HL-60 (cell line): ENCODE data around the gene EIF4E1B.

Source experiments
- DNase-seq, 2 experiments: peaks; one replicate each; pipeline ENCODE4 v3.0.0-alpha.2; 2010 to 2020; ENCODE audit warnings: low read depth in 1 of 2, low spot score in 1 of 2
- H3K27ac ChIP-seq: fragments of 250-450 bp; sonication (Bioruptor Pico); replicated peaks from 2 replicates; pipeline ENCODE4 v1.5.1; 2020; ENCODE audit warnings: mild to moderate bottlenecking, moderate library complexity
- H3K27me3 ChIP-seq: fragments of 250-450 bp; sonication (Bioruptor Pico); 2 replicates; pipeline ENCODE4 v1.5.1; 2021; ENCODE audit warnings: mild to moderate bottlenecking, moderate library complexity; ENCODE audit not compliant: insufficient read depth, poor library complexity, severe bottlenecking
- H3K4me3 ChIP-seq: replicated peaks from 2 replicates; pipeline ENCODE4 v1.5.1; 2011; ENCODE audit warnings: mild to moderate bottlenecking, control low read depth, low read length; ENCODE audit not compliant: insufficient read depth
- GABPA ChIP-seq: IDR thresholded peaks from 2 replicates; pipeline ENCODE4 v1.6.1; 2012; ENCODE audit warnings: low read depth
- POLR2AphosphoS5 ChIP-seq: IDR thresholded peaks from 2 replicates; pipeline ENCODE4 v1.6.1; 2012; ENCODE audit warnings: low read depth
- REST ChIP-seq: IDR thresholded peaks from 2 replicates; pipeline ENCODE4 v1.6.1; 2012; ENCODE audit warnings: low read depth; ENCODE audit not compliant: insufficient replicate concordance
- SPI1 ChIP-seq: IDR thresholded peaks from 2 replicates; pipeline ENCODE4 v1.6.1; 2012; ENCODE audit warnings: low read depth, mild to moderate bottlenecking, borderline replicate concordance
- TF ChIP-seq, protein P1 (sequence below): IDR thresholded peaks from one replicate; pipeline ENCODE4 v1.5.1; 2011; ENCODE audit warnings: low read length, control low read depth, inconsistent platforms; ENCODE audit not compliant: insufficient read depth

Gene EIF4E1B

DNA sequence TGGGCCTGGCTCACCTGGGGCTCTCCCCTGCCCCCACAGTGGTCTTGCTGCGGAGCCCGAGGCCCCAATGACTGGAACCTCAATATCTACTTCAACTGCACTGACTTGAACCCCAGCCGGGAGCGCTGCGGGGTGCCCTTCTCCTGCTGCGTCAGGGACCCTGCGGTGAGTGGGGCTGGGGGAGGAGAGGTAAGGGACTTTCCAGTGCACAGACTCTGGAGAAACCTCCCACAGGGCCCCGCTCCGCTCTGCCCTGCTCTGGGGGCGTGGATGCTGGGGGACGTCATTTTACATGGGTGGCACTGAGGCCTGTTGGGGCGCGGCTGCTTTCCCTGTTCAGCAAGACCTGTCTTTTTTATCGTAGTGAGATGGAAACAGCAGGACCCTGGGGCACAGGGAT is 24.4 kb downstream of the EIF4E1B start:
- H3K27me3 ChIP-seq, result no peaks in the 10 kb centered on the region
- no peak for DNase-seq
- no peak overlapping the region for H3K27ac ChIP-seq
- H3K4me3 ChIP-seq, result no peak overlapping the region
- TF ChIP-seq REST (no peak), SPI1 (no peak), POLR2AphosphoS5 (no peak), GABPA (no peak)
- TF ChIP-seq, protein P1, sequence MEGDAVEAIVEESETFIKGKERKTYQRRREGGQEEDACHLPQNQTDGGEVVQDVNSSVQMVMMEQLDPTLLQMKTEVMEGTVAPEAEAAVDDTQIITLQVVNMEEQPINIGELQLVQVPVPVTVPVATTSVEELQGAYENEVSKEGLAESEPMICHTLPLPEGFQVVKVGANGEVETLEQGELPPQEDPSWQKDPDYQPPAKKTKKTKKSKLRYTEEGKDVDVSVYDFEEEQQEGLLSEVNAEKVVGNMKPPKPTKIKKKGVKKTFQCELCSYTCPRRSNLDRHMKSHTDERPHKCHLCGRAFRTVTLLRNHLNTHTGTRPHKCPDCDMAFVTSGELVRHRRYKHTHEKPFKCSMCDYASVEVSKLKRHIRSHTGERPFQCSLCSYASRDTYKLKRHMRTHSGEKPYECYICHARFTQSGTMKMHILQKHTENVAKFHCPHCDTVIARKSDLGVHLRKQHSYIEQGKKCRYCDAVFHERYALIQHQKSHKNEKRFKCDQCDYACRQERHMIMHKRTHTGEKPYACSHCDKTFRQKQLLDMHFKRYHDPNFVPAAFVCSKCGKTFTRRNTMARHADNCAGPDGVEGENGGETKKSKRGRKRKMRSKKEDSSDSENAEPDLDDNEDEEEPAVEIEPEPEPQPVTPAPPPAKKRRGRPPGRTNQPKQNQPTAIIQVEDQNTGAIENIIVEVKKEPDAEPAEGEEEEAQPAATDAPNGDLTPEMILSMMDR, result no peak

- no peak overlapping the region for H3K27ac ChIP-seq
- TF ChIP-seq, protein P1, result no peak
- TF ChIP-seq REST (no peak), GABPA (no peak), POLR2AphosphoS5 (no peak), SPI1 (no peak)
- H3K4me3 ChIP-seq, result no peak overlapping the region
- H3K27me3 ChIP-seq, result no peaks in the 10 kb centered on the region
- DNase-seq, result no peak
Measured at GRCh38 chr5:176656467-176656990, 26.1 kb downstream of the EIF4E1B start.

- peak; percentile 34 to 67 for DNase-seq
- TF ChIP-seq, protein P1, result peak; percentile 98
- no peak for TF ChIP-seq REST
- no peak for TF ChIP-seq POLR2AphosphoS5
- no peak overlapping the region for H3K27ac ChIP-seq
- no peaks in the 10 kb centered on the region for H3K27me3 ChIP-seq
- H3K4me3 ChIP-seq, result no peak overlapping the region
Measured at GRCh38 chr5:176658007-176658599, 27.6 kb downstream of the EIF4E1B start.
